DND-41 (cell line): ENCODE measurements around the gene RTN4RL2.

ENCODE experiments used
- ATAC-seq: fragments of 200-7000 bp; cut with Tn5 transposase; 3 replicates; pipeline ENCODE4 v1.9.1; 2021; ENCODE audit warnings: low read depth; ENCODE audit not compliant: insufficient read depth
- DNase-seq: peaks from one replicate; pipeline ENCODE4 v3.0.0-alpha.2; 2020
- H2AFZ ChIP-seq: 2 replicates; pipeline ENCODE4 v1.6.0; 2012; ENCODE audit warnings: low read depth, low read length
- H3K27ac ChIP-seq: 2 replicates; pipeline ENCODE4 v1.5.1; 2012; ENCODE audit warnings: low read length, inconsistent platforms
- H3K27me3 ChIP-seq: fragments of 200-600 bp; sonication (generic); 2 replicates; pipeline ENCODE4 v1.6.0; 2012; ENCODE audit warnings: low read length, mild to moderate bottlenecking, inconsistent platforms; ENCODE audit not compliant: insufficient read depth, poor library complexity
- H3K36me3 ChIP-seq: 2 replicates; pipeline ENCODE4 v1.5.1; 2012; ENCODE audit warnings: low read length, inconsistent platforms; ENCODE audit not compliant: insufficient read depth
- H3K4me1 ChIP-seq: 2 replicates; pipeline ENCODE4 v1.5.1; 2012; ENCODE audit warnings: mild to moderate bottlenecking, low read length; ENCODE audit not compliant: insufficient read depth
- H3K4me2 ChIP-seq: 2 replicates; pipeline ENCODE4 v1.6.0; 2012; ENCODE audit warnings: mild to moderate bottlenecking, moderate library complexity, low read length, inconsistent platforms; ENCODE audit not compliant: insufficient read depth
- H3K4me3 ChIP-seq, 2 experiments: fragments of 200-600 bp in 1 of 2; shearing (Covaris generic) in 1 of 2; 2 replicates each; pipeline ENCODE4 v1.5.1; 2012 to 2016; ENCODE audit warnings: inconsistent platforms in 2 of 2, low read length in 2 of 2, mild to moderate bottlenecking in 2 of 2, low read depth in 1 of 2, moderate library complexity in 1 of 2
- H3K79me2 ChIP-seq: 2 replicates; pipeline ENCODE4 v1.6.0; 2012; ENCODE audit warnings: low read length, inconsistent platforms; ENCODE audit not compliant: insufficient read depth
- H3K9ac ChIP-seq: 2 replicates; pipeline ENCODE4 v1.6.0; 2012; ENCODE audit warnings: low read depth, mild to moderate bottlenecking, inconsistent platforms, low read length, moderate library complexity
- H3K9me3 ChIP-seq: 2 replicates; pipeline ENCODE4 v1.5.1; 2012; ENCODE audit warnings: low read length, moderate library complexity, mild to moderate bottlenecking, inconsistent platforms; ENCODE audit not compliant: insufficient read depth, severe bottlenecking
- H4K20me1 ChIP-seq: 2 replicates; pipeline ENCODE4 v1.6.0; 2012; ENCODE audit warnings: low read length; ENCODE audit not compliant: insufficient read depth
- EZH2 ChIP-seq: IDR thresholded peaks from 3 replicates; pipeline ENCODE4 v1.6.1; 2012; ENCODE audit warnings: borderline replicate concordance, low read depth, mild to moderate bottlenecking, moderate library complexity, low read length, inconsistent platforms; ENCODE audit not compliant: severe bottlenecking
- TF ChIP-seq, protein P1 (sequence below): IDR thresholded peaks from 2 replicates; pipeline ENCODE4 v1.5.1; 2012; ENCODE audit warnings: borderline replicate concordance, low read length, moderate library complexity, mild to moderate bottlenecking; ENCODE audit not compliant: poor library complexity, severe bottlenecking; ENCODE audit errors: extremely low read depth

Gene RTN4RL2

DNA sequence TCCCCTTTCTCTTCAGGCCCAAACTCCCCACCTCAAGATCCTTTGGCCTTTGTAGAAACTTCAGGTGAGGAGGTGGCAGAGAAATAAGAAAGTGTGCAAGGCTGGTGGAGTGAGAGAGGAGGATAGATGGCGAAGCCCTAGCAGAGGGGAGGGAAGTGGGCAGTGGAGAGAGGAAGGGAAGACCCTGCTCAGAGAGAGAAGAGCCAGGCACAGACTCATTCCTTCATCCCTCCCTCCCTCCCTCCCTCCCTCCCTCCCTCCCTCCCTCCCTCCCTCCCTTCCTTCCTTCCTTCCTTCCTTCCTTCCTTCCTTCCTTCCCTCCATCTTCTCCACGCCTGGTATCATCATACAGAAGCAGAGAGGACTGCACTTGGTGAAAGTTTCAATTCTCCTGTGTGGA, 21.0 kb downstream of the RTN4RL2 start:
- H3K4me2 ChIP-seq = no peak overlapping the region

DNA sequence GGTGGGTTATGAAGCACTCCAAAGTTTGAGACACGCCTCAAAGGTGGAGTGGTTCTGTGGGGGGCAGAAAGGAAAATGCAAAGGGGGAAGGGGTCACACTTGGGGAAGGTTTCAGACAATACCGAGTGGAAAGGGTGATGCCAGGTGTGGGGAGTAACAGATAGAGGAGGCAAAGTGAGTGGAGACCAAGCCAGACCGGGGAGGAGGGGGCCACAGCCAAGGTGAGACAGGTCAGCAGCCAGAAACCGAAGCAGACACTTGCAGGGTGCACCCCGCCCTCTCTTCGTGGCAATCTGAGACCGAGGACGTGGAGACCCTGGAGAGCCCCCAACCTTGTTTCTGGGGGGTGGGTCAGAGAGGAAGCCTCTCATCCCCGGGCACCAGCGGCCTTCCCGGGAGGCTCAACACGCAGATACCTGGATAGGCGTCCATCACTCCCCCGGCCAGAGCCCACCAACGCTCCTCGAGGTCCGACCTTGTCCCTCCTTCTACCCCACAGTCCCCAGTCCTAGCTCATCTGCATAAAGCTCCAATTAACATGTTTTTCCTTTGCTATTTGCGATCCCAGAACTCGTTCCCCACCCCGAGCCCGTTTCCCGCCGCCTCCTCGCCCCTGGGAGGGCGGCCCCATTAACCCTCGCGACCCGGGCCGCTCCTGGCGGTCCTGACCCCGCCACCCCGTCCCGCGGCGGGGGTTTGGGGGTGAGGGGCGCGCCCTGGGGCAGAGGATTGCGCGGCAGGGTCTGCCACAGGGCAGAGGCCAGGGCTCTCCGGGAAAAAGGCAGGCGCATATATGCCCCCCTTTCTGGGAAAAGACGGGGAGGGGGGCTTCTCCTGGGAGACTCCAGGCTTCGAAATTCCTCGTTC, 21.8 kb downstream of the RTN4RL2 start:
- ATAC-seq (no peak), DNase-seq (no peak)
- Histone ChIP-seq H3K4me1 (peaks cover 12% of the 10 kb centered on the region), H3K4me2 (peak overlapping the region; percentile 76), H3K9ac (peak overlapping the region; percentile 47; the same call in 1 of the 2 replicates), H3K27ac (no peak overlapping the region), H3K36me3 (no peaks in the 10 kb centered on the region), H4K20me1 (no peaks in the 10 kb centered on the region), H3K27me3 (no peaks in the 10 kb centered on the region), H3K79me2 (no peaks in the 10 kb centered on the region), H2AFZ (peak overlapping the region; percentile 82; the same call in 1 of the 2 replicates), H3K9me3 (no peaks in the 10 kb centered on the region), H3K4me3 (peak overlapping the region in 1 of 2 experiments; percentile 53; a peak in 3 of 4 replicates)
- TF ChIP-seq, protein P1, sequence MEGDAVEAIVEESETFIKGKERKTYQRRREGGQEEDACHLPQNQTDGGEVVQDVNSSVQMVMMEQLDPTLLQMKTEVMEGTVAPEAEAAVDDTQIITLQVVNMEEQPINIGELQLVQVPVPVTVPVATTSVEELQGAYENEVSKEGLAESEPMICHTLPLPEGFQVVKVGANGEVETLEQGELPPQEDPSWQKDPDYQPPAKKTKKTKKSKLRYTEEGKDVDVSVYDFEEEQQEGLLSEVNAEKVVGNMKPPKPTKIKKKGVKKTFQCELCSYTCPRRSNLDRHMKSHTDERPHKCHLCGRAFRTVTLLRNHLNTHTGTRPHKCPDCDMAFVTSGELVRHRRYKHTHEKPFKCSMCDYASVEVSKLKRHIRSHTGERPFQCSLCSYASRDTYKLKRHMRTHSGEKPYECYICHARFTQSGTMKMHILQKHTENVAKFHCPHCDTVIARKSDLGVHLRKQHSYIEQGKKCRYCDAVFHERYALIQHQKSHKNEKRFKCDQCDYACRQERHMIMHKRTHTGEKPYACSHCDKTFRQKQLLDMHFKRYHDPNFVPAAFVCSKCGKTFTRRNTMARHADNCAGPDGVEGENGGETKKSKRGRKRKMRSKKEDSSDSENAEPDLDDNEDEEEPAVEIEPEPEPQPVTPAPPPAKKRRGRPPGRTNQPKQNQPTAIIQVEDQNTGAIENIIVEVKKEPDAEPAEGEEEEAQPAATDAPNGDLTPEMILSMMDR = no peak
- TF ChIP-seq EZH2 = no peak

More for the DNA sequence above, 21.0 kb downstream of the RTN4RL2 start:
- H3K9me3 ChIP-seq = no peaks in the 10 kb centered on the region
- H3K4me1 ChIP-seq = peaks cover 12% of the 10 kb centered on the region
- H3K9ac ChIP-seq = no peak overlapping the region
- H4K20me1 ChIP-seq = no peaks in the 10 kb centered on the region
- H3K79me2 ChIP-seq = no peaks in the 10 kb centered on the region
- no peaks in the 10 kb centered on the region for H3K36me3 ChIP-seq
- no peak overlapping the region for H2AFZ ChIP-seq
- DNase-seq = no peak
- no peak overlapping the region for H3K27ac ChIP-seq
- TF ChIP-seq, protein P1 = no peak
- no peak for TF ChIP-seq EZH2
- no peak for ATAC-seq
- no peak overlapping the region for H3K4me3 ChIP-seq
- H3K27me3 ChIP-seq = no peaks in the 10 kb centered on the region

DNA sequence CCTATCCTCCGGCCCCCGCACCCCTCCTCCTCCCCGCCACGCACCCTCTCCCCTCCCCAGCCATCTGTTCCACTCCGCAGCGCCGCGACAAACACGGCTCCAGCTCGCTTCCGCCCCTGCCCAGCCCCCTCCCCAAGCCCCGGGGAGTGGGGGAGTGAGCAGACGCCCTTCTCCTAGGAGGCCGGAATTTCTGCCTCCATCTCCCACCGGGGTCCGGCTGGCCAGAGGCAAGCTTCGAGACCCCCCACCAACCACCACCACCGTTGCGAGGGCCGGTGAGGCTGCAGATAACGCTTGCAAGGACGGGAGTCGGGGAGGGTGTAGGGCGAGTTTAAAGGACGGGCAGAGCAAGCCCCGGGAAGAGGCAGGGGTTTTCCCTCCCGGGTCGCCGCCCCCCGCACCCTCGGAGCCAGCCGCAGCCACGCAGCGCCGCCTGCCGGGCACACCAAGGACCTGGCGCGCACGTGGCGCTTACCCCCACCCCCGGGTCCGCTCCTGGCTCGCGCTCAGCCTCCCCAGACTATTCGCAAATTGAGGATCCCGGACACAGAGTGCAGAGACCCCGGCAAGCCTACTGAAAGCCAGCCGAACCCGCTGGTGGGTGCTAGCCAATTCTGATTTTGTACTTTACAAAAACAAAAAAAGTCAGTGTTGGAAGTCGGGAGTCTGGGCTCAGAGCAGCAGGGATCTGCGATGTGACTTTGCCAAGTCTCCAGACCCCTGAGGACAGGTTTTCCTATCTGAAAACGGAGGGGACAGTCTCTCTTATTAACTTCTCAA, 22.6 kb downstream of the RTN4RL2 start:
- Histone ChIP-seq H3K27me3 (no peaks in the 10 kb centered on the region), H3K4me1 (peaks cover 12% of the 10 kb centered on the region), H3K27ac (no peak overlapping the region), H2AFZ (peak overlapping the region; percentile 82), H4K20me1 (no peaks in the 10 kb centered on the region), H3K36me3 (no peaks in the 10 kb centered on the region), H3K4me3 (peak overlapping the region in 1 of 2 experiments; percentile 53; a peak in 3 of 4 replicates), H3K4me2 (peak overlapping the region; percentile 76), H3K79me2 (no peaks in the 10 kb centered on the region), H3K9me3 (no peaks in the 10 kb centered on the region), H3K9ac (peak overlapping the region; percentile 47)
- TF ChIP-seq EZH2 = peak; percentile 19
- TF ChIP-seq, protein P1 = peak; percentile 79
- ATAC-seq (peak; percentile 82), DNase-seq (peak; percentile 76)
